Measurements from ENCODE around the gene ENOX2. TPM values are rescaled to one million over a fixed set of nuclear protein-coding genes. Genes with fewer than 3 reads are reported as not detected.
"Not testable (repeated sequence)": the region's sequence is repeated elsewhere in the genome, so short reads cannot be mapped to it uniquely, and the experiment has no call there.

ENOX2 gene
- total and polyA plus RNA-seq, 12 donors: 3.4 to 31.7 (median 18.9) TPM

- no peak for TF ChIP-seq CTCF (IDR thresholded peaks at IDR 0.05)
- TF ChIP-seq POLR2A (IDR thresholded peaks at IDR 0.05): no peak
- no peaks in the 10 kb centered on the region for H3K4me1 ChIP-seq (replicated peaks in 1 of 2)
- H3K36me3 ChIP-seq (replicated peaks in 1 of 2): no peaks in the 10 kb centered on the region
- no peaks in the 10 kb centered on the region for H3K9me3 ChIP-seq (replicated peaks in 1 of 3)
- intact Hi-C loops (cut with DNase I): no loop called here
- peak in 1 of 7 donors; percentile 2 for DNase-seq
- no peak overlapping the region for H3K4me3 ChIP-seq
- 50 to 81% (median 70%) methylated on average over 1 of the region's 1 CpG for WGBS, 4 donors
- no peaks in the 10 kb centered on the region for H3K27me3 ChIP-seq
- no peak overlapping the region for H3K27ac ChIP-seq
Observed at GRCh38 chrX:130799393-130799792, 103.6 kb downstream of the ENOX2 start.

GRCh38 chrX:130793975-130794374 lies 109.0 kb downstream of the ENOX2 start:
- DNase-seq: no peak
- Histone ChIP-seq H3K9me3 (replicated peaks in 1 of 3) (no peaks in the 10 kb centered on the region), H3K27ac (no peak overlapping the region), H3K4me1 (replicated peaks in 1 of 2) (no peaks in the 10 kb centered on the region), H3K4me3 (no peak overlapping the region), H3K36me3 (replicated peaks in 1 of 2) (no peaks in the 10 kb centered on the region), H3K27me3 (no peaks in the 10 kb centered on the region)
- intact Hi-C loops (cut with DNase I): no loop called here
- TF ChIP-seq CTCF (IDR thresholded peaks at IDR 0.05): no peak
- no peak for TF ChIP-seq POLR2A (IDR thresholded peaks at IDR 0.05)

GRCh38 chrX:130791870-130792269 lies 111.1 kb downstream of the ENOX2 start:
- intact Hi-C loops (cut with DNase I); H3K4me3 ChIP-seq; H3K4me1 ChIP-seq (replicated peaks in 1 of 2); DNase-seq; H3K27ac ChIP-seq; H3K36me3 ChIP-seq (replicated peaks in 1 of 2); H3K27me3 ChIP-seq; H3K9me3 ChIP-seq (replicated peaks in 1 of 3): not testable (repeated sequence)
- 86 to 100% (median 91%) methylated on average over 2 of the region's 2 CpGs for WGBS, 4 donors

- H3K36me3 ChIP-seq (replicated peaks in 1 of 2): no peaks in the 10 kb centered on the region
- H3K4me1 ChIP-seq (replicated peaks in 1 of 2): no peaks in the 10 kb centered on the region
- TF ChIP-seq POLR2A (IDR thresholded peaks at IDR 0.05) (no peak), CTCF (IDR thresholded peaks at IDR 0.05) (no peak)
- H3K27me3 ChIP-seq: no peaks in the 10 kb centered on the region
- 91 to 100% (median 95%) methylated on average over 2 of the region's 2 CpGs for WGBS, 4 donors
- no peak overlapping the region for H3K4me3 ChIP-seq
- no peaks in the 10 kb centered on the region for H3K9me3 ChIP-seq (replicated peaks in 1 of 3)
- no peak overlapping the region for H3K27ac ChIP-seq
- intact Hi-C loops (cut with DNase I): no loop called here
- no peak for DNase-seq
Observed at GRCh38 chrX:130789793-130790192, 113.2 kb downstream of the ENOX2 start.

GRCh38 chrX:130788786-130789581 lies 114.0 kb downstream of the ENOX2 start:
- H3K9me3 ChIP-seq (replicated peaks in 1 of 3): no peaks in the 10 kb centered on the region
- intact Hi-C loops (cut with DNase I): no loop called here
- no peak overlapping the region for H3K27ac ChIP-seq
- no peak for DNase-seq
- H3K4me1 ChIP-seq (replicated peaks in 1 of 2): no peaks in the 10 kb centered on the region
- no peak overlapping the region for H3K4me3 ChIP-seq
- H3K27me3 ChIP-seq: no peaks in the 10 kb centered on the region
- WGBS, 4 donors: 64 to 93% (median 77%) methylated on average over 4 of the region's 4 CpGs
- H3K36me3 ChIP-seq (replicated peaks in 1 of 2): no peaks in the 10 kb centered on the region
- TF ChIP-seq POLR2A (IDR thresholded peaks at IDR 0.05) (no peak), CTCF (IDR thresholded peaks at IDR 0.05) (no peak)

Measured in adrenal gland (tissue), 12 donors.